ENCODE results near the gene PRELID2. TPM values are rescaled to one million over a fixed set of nuclear protein-coding genes. Genes with fewer than 3 reads are reported as not detected.
A peak's percentile ranks its signal among the peaks of the same experiment; 100 is the strongest.
"Not testable (repeated sequence)": the region's sequence is repeated elsewhere in the genome, so short reads cannot be mapped to it uniquely, and the experiment has no call there.

The PRELID2 gene
- total RNA-seq, 2 experiments from 2014 or later: 2.2 to 2.5 TPM

- DNase-seq: no peak
- no peak overlapping the region for H3K27ac Mint-ChIP-seq
- peaks cover 17% of the 10 kb centered on the region for H3K27me3 Mint-ChIP-seq
- no peaks in the 10 kb centered on the region for H3K9me3 Mint-ChIP-seq
- no peaks in the 10 kb centered on the region for H3K36me3 Mint-ChIP-seq
- H3K4me1 Mint-ChIP-seq: peaks cover 4% of the 10 kb centered on the region
- H3K4me3 Mint-ChIP-seq: no peak overlapping the region
These were observed 17.8 kb upstream of the PRELID2 start for GRCh38 chr5:145852990-145853389.

- H3K4me1 Mint-ChIP-seq: no peaks in the 10 kb centered on the region
These were observed 13.7 kb upstream of the PRELID2 start for GRCh38 chr5:145848854-145849253.

GRCh38 chr5:145847499-145848497 lies 12.7 kb upstream of the PRELID2 start:
- Mint-ChIP-seq H3K27ac (no peak overlapping the region), H3K4me3 (no peak overlapping the region), H3K4me1 (no peaks in the 10 kb centered on the region), H3K9me3 (no peaks in the 10 kb centered on the region), H3K36me3 (no peaks in the 10 kb centered on the region), H3K27me3 (peaks cover 5% of the 10 kb centered on the region)
- no peak for DNase-seq

More at GRCh38 chr5:145848854-145849253, 13.7 kb upstream of the PRELID2 start:
- Mint-ChIP-seq H3K27me3 (no peaks in the 10 kb centered on the region), H3K27ac (no peak overlapping the region), H3K9me3 (no peaks in the 10 kb centered on the region), H3K36me3 (no peaks in the 10 kb centered on the region), H3K4me3 (no peak overlapping the region)
- DNase-seq: no peak

- H3K36me3 Mint-ChIP-seq: no peaks in the 10 kb centered on the region
- H3K27ac Mint-ChIP-seq: no peak overlapping the region
- no peak for DNase-seq
These were observed 10.9 kb upstream of the PRELID2 start for GRCh38 chr5:145846081-145846480.

GRCh38 chr5:145841299-145841698 lies 6.2 kb upstream of the PRELID2 start:
- Mint-ChIP-seq H3K4me3 (no peak overlapping the region), H3K27ac (no peak overlapping the region), H3K27me3 (peaks cover 16% of the 10 kb centered on the region), H3K36me3 (no peaks in the 10 kb centered on the region), H3K9me3 (no peaks in the 10 kb centered on the region), H3K4me1 (no peaks in the 10 kb centered on the region)
- DNase-seq: no peak

More at GRCh38 chr5:145846081-145846480, 10.9 kb upstream of the PRELID2 start:
- Mint-ChIP-seq H3K27me3 (peaks cover 5% of the 10 kb centered on the region), H3K4me3 (no peak overlapping the region), H3K9me3 (no peaks in the 10 kb centered on the region), H3K4me1 (no peaks in the 10 kb centered on the region)

GRCh38 chr5:145840458-145841132 lies 5.5 kb upstream of the PRELID2 start:
- no peaks in the 10 kb centered on the region for H3K36me3 Mint-ChIP-seq
- no peaks in the 10 kb centered on the region for H3K9me3 Mint-ChIP-seq
- DNase-seq: no peak
- H3K4me3 Mint-ChIP-seq: no peak overlapping the region
- no peaks in the 10 kb centered on the region for H3K4me1 Mint-ChIP-seq
- peaks cover 22% of the 10 kb centered on the region for H3K27me3 Mint-ChIP-seq
- no peak overlapping the region for H3K27ac Mint-ChIP-seq

GRCh38 chr5:145838276-145838675 lies 3.1 kb upstream of the PRELID2 start:
- Mint-ChIP-seq H3K4me1 (no peaks in the 10 kb centered on the region), H3K9me3 (no peaks in the 10 kb centered on the region), H3K36me3 (no peaks in the 10 kb centered on the region), H3K27me3 (peaks cover 32% of the 10 kb centered on the region), H3K4me3 (no peak overlapping the region), H3K27ac (no peak overlapping the region)
- DNase-seq: no peak

GRCh38 chr5:145836241-145836640 lies 1.1 kb upstream of the PRELID2 start:
- H3K27me3 Mint-ChIP-seq: peaks cover 32% of the 10 kb centered on the region
- not testable (repeated sequence) for DNase-seq, H3K36me3 Mint-ChIP-seq, H3K9me3 Mint-ChIP-seq, H3K27ac Mint-ChIP-seq, H3K4me3 Mint-ChIP-seq, H3K4me1 Mint-ChIP-seq

- peak overlapping the region; percentile 25 for H3K4me3 Mint-ChIP-seq
These were observed 702 bp upstream of the PRELID2 start for GRCh38 chr5:145835848-145836239.

GRCh38 chr5:145834554-145834916 lies 607 bp downstream of the PRELID2 start:
- DNase-seq: no peak
- Mint-ChIP-seq H3K9me3 (no peaks in the 10 kb centered on the region), H3K4me3 (peak overlapping the region; percentile 44), H3K27me3 (peaks cover 32% of the 10 kb centered on the region), H3K4me1 (no peaks in the 10 kb centered on the region), H3K36me3 (no peaks in the 10 kb centered on the region), H3K27ac (no peak overlapping the region)

More at GRCh38 chr5:145835848-145836239, 702 bp upstream of the PRELID2 start:
- DNase-seq: no peak
- H3K36me3 Mint-ChIP-seq: no peaks in the 10 kb centered on the region
- no peaks in the 10 kb centered on the region for H3K9me3 Mint-ChIP-seq
- H3K27ac Mint-ChIP-seq: no peak overlapping the region
- no peaks in the 10 kb centered on the region for H3K4me1 Mint-ChIP-seq
- peaks cover 32% of the 10 kb centered on the region for H3K27me3 Mint-ChIP-seq

- H3K27me3 Mint-ChIP-seq: peaks cover 32% of the 10 kb centered on the region
- H3K36me3 Mint-ChIP-seq: no peaks in the 10 kb centered on the region
- no peak overlapping the region for H3K27ac Mint-ChIP-seq
- no peaks in the 10 kb centered on the region for H3K9me3 Mint-ChIP-seq
- no peak overlapping the region for H3K4me3 Mint-ChIP-seq
- DNase-seq: no peak
- no peaks in the 10 kb centered on the region for H3K4me1 Mint-ChIP-seq
These were observed 1.4 kb downstream of the PRELID2 start for GRCh38 chr5:145833631-145834200.

- Mint-ChIP-seq H3K9me3 (no peaks in the 10 kb centered on the region), H3K4me1 (no peaks in the 10 kb centered on the region), H3K36me3 (no peaks in the 10 kb centered on the region), H3K4me3 (no peak overlapping the region), H3K27me3 (peaks cover 15% of the 10 kb centered on the region), H3K27ac (no peak overlapping the region)
- DNase-seq: no peak
These were observed 4.5 kb downstream of the PRELID2 start for GRCh38 chr5:145830594-145830993.

- H3K4me3 Mint-ChIP-seq: no peak overlapping the region
- no peaks in the 10 kb centered on the region for H3K9me3 Mint-ChIP-seq
- no peak overlapping the region for H3K27ac Mint-ChIP-seq
- no peaks in the 10 kb centered on the region for H3K4me1 Mint-ChIP-seq
- peaks cover 13% of the 10 kb centered on the region for H3K27me3 Mint-ChIP-seq
- H3K36me3 Mint-ChIP-seq: no peaks in the 10 kb centered on the region
- no peak for DNase-seq
These were observed 5.3 kb downstream of the PRELID2 start for GRCh38 chr5:145829708-145830361.

- H3K27ac Mint-ChIP-seq: no peak overlapping the region
These were observed 8.1 kb downstream of the PRELID2 start for GRCh38 chr5:145826895-145827674.

More at GRCh38 chr5:145826895-145827674, 8.1 kb downstream of the PRELID2 start:
- no peak for DNase-seq
- H3K27me3 Mint-ChIP-seq: no peaks in the 10 kb centered on the region
- no peak overlapping the region for H3K4me3 Mint-ChIP-seq
- H3K36me3 Mint-ChIP-seq: no peaks in the 10 kb centered on the region
- no peaks in the 10 kb centered on the region for H3K9me3 Mint-ChIP-seq
- no peaks in the 10 kb centered on the region for H3K4me1 Mint-ChIP-seq
